OCI-LY7 (cell line): Measurements from ENCODE around the gene C1orf116.

Source experiments
- CTCF ChIP-seq: fragments of 200-600 bp; sonication (generic); conservative IDR thresholded peaks from 2 replicates; pipeline ENCODE4 v1.5.1; 2014; ENCODE audit warnings: mild to moderate bottlenecking, antibody characterized with exemption, low read length, moderate library complexity, mixed read lengths
- EZH2phosphoT487 ChIP-seq: fragments of 200-600 bp; sonication (generic); IDR thresholded peaks from 2 replicates; pipeline ENCODE4 v1.6.1; 2018; ENCODE audit warnings: low read depth, borderline replicate concordance, mild to moderate bottlenecking, mixed run types, antibody characterized with exemption, low read length, moderate library complexity, mixed read lengths

GRCh38 chr1:207059881-207060280 lies 27.3 kb upstream of the C1orf116 start:
- TF ChIP-seq CTCF (no peak; the same call in 1 of the 2 replicates), EZH2phosphoT487 (no peak)
